OCI-LY7 (cell line): ENCODE data around the gene UNC79. TPM values are rescaled to one million over a fixed set of nuclear protein-coding genes. Genes with fewer than 3 reads are reported as not detected.

Source experiments
- BruUV-seq: library from RNA; stranded (reverse); fragments of 400-500 nt; replicated peaks from 2 replicates; lab custom pipeline; 2021; lab: Mats Ljungman, UMichigan
- CTCF ChIA-PET: fragments of 300-600 bp; sonication (Branson Sonifier 250); formaldehyde crosslinking; loops from one replicate; lab custom pipeline; 2022; ENCODE audit warnings: antibody characterized with exemption; ENCODE audit not compliant: unreplicated experiment; lab: Charles Lee
- POLR2A ChIA-PET: fragments of 300-600 bp; sonication (Branson Sonifier 250); formaldehyde crosslinking; loops from one replicate; lab custom pipeline; 2022; ENCODE audit warnings: antibody characterized with exemption; lab: Charles Lee
- DNase-seq: peaks from one replicate; pipeline ENCODE4 v3.0.0-alpha.2; 2015; ENCODE audit warnings: low spot score
- H2AFZ ChIP-seq: fragments of 200-600 bp; sonication (generic), shearing (Covaris generic); 2 replicates; pipeline ENCODE4 v1.6.1; 2014; ENCODE audit warnings: mild to moderate bottlenecking, antibody characterized with exemption, low read length, moderate library complexity
- H3K27ac ChIP-seq: fragments of 200-600 bp; sonication (generic); 2 replicates; pipeline ENCODE4 v1.5.1; 2014; ENCODE audit warnings: mixed run types, low read depth, mild to moderate bottlenecking, moderate library complexity, low read length, inconsistent platforms; ENCODE audit not compliant: poor library complexity, severe bottlenecking
- H3K36me3 ChIP-seq: fragments of 200-600 bp; sonication (generic); 2 replicates; pipeline ENCODE4 v1.6.1; 2014; ENCODE audit warnings: mild to moderate bottlenecking, antibody characterized with exemption, low read length, moderate library complexity, mixed read lengths; ENCODE audit not compliant: insufficient read depth
- H3K4me1 ChIP-seq: fragments of 200-600 bp; sonication (generic); 2 replicates; pipeline ENCODE4 v1.5.1; 2014; ENCODE audit warnings: mild to moderate bottlenecking, low read length; ENCODE audit not compliant: insufficient read depth, poor library complexity, severe bottlenecking
- H3K4me2 ChIP-seq: fragments of 200-600 bp; sonication (generic); 2 replicates; pipeline ENCODE4 v1.6.1; 2014; ENCODE audit warnings: mild to moderate bottlenecking, low read length
- H3K4me3 ChIP-seq: fragments of 200-600 bp; sonication (generic); 2 replicates; pipeline ENCODE4 v1.5.1; 2014; ENCODE audit warnings: mild to moderate bottlenecking, low read depth, low read length; ENCODE audit not compliant: poor library complexity, severe bottlenecking
- H3K79me2 ChIP-seq: fragments of 200-600 bp; sonication (generic); 2 replicates; pipeline ENCODE4 v1.6.1; 2016; ENCODE audit warnings: low read depth, mild to moderate bottlenecking, low read length, moderate library complexity, mixed read lengths; ENCODE audit not compliant: insufficient read depth
- H3K9me2 ChIP-seq: fragments of 200-600 bp; sonication (generic); 2 replicates; pipeline ENCODE4 v1.6.1; 2016; ENCODE audit warnings: mild to moderate bottlenecking, low read length, mixed read lengths; ENCODE audit not compliant: insufficient read depth
- H3K9me3 ChIP-seq: fragments of 200-600 bp; sonication (generic); 2 replicates; pipeline ENCODE4 v1.6.1; 2014; ENCODE audit warnings: mild to moderate bottlenecking, mixed run types, low read length, mixed read lengths
- H4K20me1 ChIP-seq: fragments of 200-600 bp; sonication (generic); 2 replicates; pipeline ENCODE4 v1.6.1; 2014; ENCODE audit warnings: mild to moderate bottlenecking, antibody characterized with exemption, low read length, moderate library complexity, mixed read lengths; ENCODE audit not compliant: insufficient read depth
- CTCF ChIP-seq: fragments of 200-600 bp; sonication (generic); conservative IDR thresholded peaks from 2 replicates; pipeline ENCODE4 v1.5.1; 2014; ENCODE audit warnings: mild to moderate bottlenecking, antibody characterized with exemption, low read length, moderate library complexity, mixed read lengths
- EZH2phosphoT487 ChIP-seq: fragments of 200-600 bp; sonication (generic); IDR thresholded peaks from 2 replicates; pipeline ENCODE4 v1.6.1; 2018; ENCODE audit warnings: low read depth, borderline replicate concordance, mild to moderate bottlenecking, mixed run types, antibody characterized with exemption, low read length, moderate library complexity, mixed read lengths
- intact Hi-C: fragments of 100-400 bp; cut with micrococcal nuclease; formaldehyde crosslinking; loops from one replicate; pipeline ENCODE4 v1.10.0; 2022; ENCODE audit not compliant: unreplicated experiment
- total RNA-seq, 2 experiments: library from RNA; depleted of rRNA in 1 of 2; stranded (reverse); fragments of >200 nt in 1 of 2; shearing (Covaris generic) in 1 of 2; gene quantifications; 2 replicates each; pipeline ENCODE4 v1.2.3, GENCODE V29; 2014 to 2022

UNC79 gene
- total RNA-seq, 2 experiments from 2014 or later = 0.17 to 0.19 TPM

GRCh38 chr14:93395231-93395630, 35.5 kb upstream of the UNC79 start:
- TF ChIP-seq CTCF (no peak), EZH2phosphoT487 (no peak)
- Histone ChIP-seq H3K9me2 (peaks cover under 1% of the 10 kb centered on the region; the same call in 1 of the 2 replicates), H3K4me1 (no peaks in the 10 kb centered on the region), H3K36me3 (no peaks in the 10 kb centered on the region), H3K4me3 (no peak overlapping the region), H4K20me1 (no peaks in the 10 kb centered on the region), H3K79me2 (no peaks in the 10 kb centered on the region), H3K4me2 (no peak overlapping the region), H2AFZ (no peak overlapping the region), H3K9me3 (no peaks in the 10 kb centered on the region; the same call in 1 of the 2 replicates), H3K27ac (no peak overlapping the region)
- intact Hi-C loops = no loop called here
- BruUV-seq = no TSS peak
- POLR2A ChIA-PET = no interaction called here
- no peak for DNase-seq
- CTCF ChIA-PET = no interaction called here

- no peak for DNase-seq
- Histone ChIP-seq H3K9me3 (no peaks in the 10 kb centered on the region; the same call in 1 of the 2 replicates), H3K27ac (no peak overlapping the region), H3K4me2 (no peak overlapping the region), H3K36me3 (no peaks in the 10 kb centered on the region), H3K4me1 (no peaks in the 10 kb centered on the region), H3K9me2 (no peaks in the 10 kb centered on the region), H3K79me2 (no peaks in the 10 kb centered on the region), H3K4me3 (no peak overlapping the region), H4K20me1 (no peaks in the 10 kb centered on the region), H2AFZ (no peak overlapping the region)
- TF ChIP-seq CTCF (no peak), EZH2phosphoT487 (no peak)
- intact Hi-C loops = no loop called here
- BruUV-seq = no TSS peak
- ChIA-PET CTCF (no interaction called here), POLR2A (interaction anchor here (0.6 to 1.2 kb wide), 3 partner anchors 20 to 1184 kb away, joined by 3 to 5 read pairs (median 4); no protein-coding TSS in a partner anchor)
These were observed 34.3 kb upstream of the UNC79 start for GRCh38 chr14:93396456-93396855.

GRCh38 chr14:93398491-93398890, 32.2 kb upstream of the UNC79 start:
- Histone ChIP-seq H3K4me3 (no peak overlapping the region), H4K20me1 (no peaks in the 10 kb centered on the region), H3K4me1 (no peaks in the 10 kb centered on the region), H3K9me3 (no peaks in the 10 kb centered on the region; the same call in 1 of the 2 replicates), H3K9me2 (no peaks in the 10 kb centered on the region), H3K27ac (no peak overlapping the region), H3K4me2 (no peak overlapping the region), H2AFZ (no peak overlapping the region), H3K79me2 (no peaks in the 10 kb centered on the region), H3K36me3 (no peaks in the 10 kb centered on the region)
- no peak for DNase-seq
- intact Hi-C loops = no loop called here
- no peak for TF ChIP-seq CTCF
- TF ChIP-seq EZH2phosphoT487 = no peak
- ChIA-PET POLR2A (no interaction called here), CTCF (no interaction called here)
- BruUV-seq = no TSS peak
